DOHH2 (cell line): Measurements from ENCODE around the gene C2CD3.

Experiments
- H3F3A ChIP-seq: fragments of 200-600 bp; sonication (generic), shearing (Covaris generic); 2 replicates; pipeline ENCODE4 v1.6.0; 2016; ENCODE audit warnings: antibody characterized with exemption, mild to moderate bottlenecking; ENCODE audit not compliant: control insufficient read depth, insufficient read depth
- H3K27ac ChIP-seq: fragments of 200-600 bp; sonication (generic); 2 replicates; pipeline ENCODE4 v1.5.1; 2014; ENCODE audit warnings: low read depth, mild to moderate bottlenecking, low read length, moderate library complexity
- H3K27me3 ChIP-seq: fragments of 200-600 bp; sonication (generic); 2 replicates; pipeline ENCODE4 v1.6.1; 2014; ENCODE audit warnings: mild to moderate bottlenecking, low read length, mixed read lengths; ENCODE audit not compliant: control insufficient read depth
- H3K36me3 ChIP-seq: fragments of 200-600 bp; sonication (generic); 2 replicates; pipeline ENCODE4 v1.6.1; 2014; ENCODE audit warnings: mild to moderate bottlenecking, low read length, moderate library complexity, mixed read lengths; ENCODE audit not compliant: control insufficient read depth
- H3K4me1 ChIP-seq: fragments of 200-600 bp; sonication (generic); 2 replicates; pipeline ENCODE4 v1.6.1; 2014; ENCODE audit warnings: mild to moderate bottlenecking, low read length, mixed read lengths; ENCODE audit not compliant: control insufficient read depth
- H3K4me2 ChIP-seq: fragments of 200-600 bp; sonication (generic); 2 replicates; pipeline ENCODE4 v1.6.0; 2014; ENCODE audit warnings: mild to moderate bottlenecking, low read length, moderate library complexity
- H3K4me3 ChIP-seq: fragments of 200-600 bp; sonication (generic); 2 replicates; pipeline ENCODE4 v1.5.1; 2014; ENCODE audit warnings: mild to moderate bottlenecking, low read length, mixed read lengths
- H3K79me2 ChIP-seq: fragments of 200-600 bp; sonication (generic); 2 replicates; pipeline ENCODE4 v1.6.1; 2014; ENCODE audit warnings: mild to moderate bottlenecking, low read length, mixed read lengths; ENCODE audit not compliant: control insufficient read depth
- H3K9me2 ChIP-seq: fragments of 200-600 bp; sonication (generic); replicated peaks from 2 replicates; pipeline ENCODE4 v1.6.1; 2014; ENCODE audit warnings: mild to moderate bottlenecking, low read length, mixed read lengths; ENCODE audit not compliant: control insufficient read depth
- H3K9me3 ChIP-seq: fragments of 200-600 bp; sonication (generic); 2 replicates; pipeline ENCODE4 v1.6.1; 2014; ENCODE audit warnings: antibody characterized with exemption, low read length, mixed read lengths; ENCODE audit not compliant: control insufficient read depth, insufficient read depth
- H4K20me1 ChIP-seq: fragments of 200-600 bp; sonication (generic); 2 replicates; pipeline ENCODE4 v1.6.0; 2014; ENCODE audit warnings: low read depth, mild to moderate bottlenecking, antibody characterized with exemption, low read length, moderate library complexity; ENCODE audit not compliant: control insufficient read depth, insufficient read depth
- EZH2phosphoT487 ChIP-seq: fragments of 200-600 bp; sonication (generic); IDR thresholded peaks from 2 replicates; pipeline ENCODE4 v1.6.1; 2017; ENCODE audit warnings: borderline replicate concordance, mild to moderate bottlenecking, antibody characterized with exemption, low read length, moderate library complexity, mixed read lengths
- TF ChIP-seq, protein P1 (sequence below): fragments of 200-600 bp; sonication (generic); IDR thresholded peaks from one replicate; pipeline ENCODE4 v1.5.1; 2014; ENCODE audit warnings: antibody characterized with exemption, mild to moderate bottlenecking, low read depth, low read length; ENCODE audit not compliant: poor library complexity, severe bottlenecking

C2CD3 gene

DNA sequence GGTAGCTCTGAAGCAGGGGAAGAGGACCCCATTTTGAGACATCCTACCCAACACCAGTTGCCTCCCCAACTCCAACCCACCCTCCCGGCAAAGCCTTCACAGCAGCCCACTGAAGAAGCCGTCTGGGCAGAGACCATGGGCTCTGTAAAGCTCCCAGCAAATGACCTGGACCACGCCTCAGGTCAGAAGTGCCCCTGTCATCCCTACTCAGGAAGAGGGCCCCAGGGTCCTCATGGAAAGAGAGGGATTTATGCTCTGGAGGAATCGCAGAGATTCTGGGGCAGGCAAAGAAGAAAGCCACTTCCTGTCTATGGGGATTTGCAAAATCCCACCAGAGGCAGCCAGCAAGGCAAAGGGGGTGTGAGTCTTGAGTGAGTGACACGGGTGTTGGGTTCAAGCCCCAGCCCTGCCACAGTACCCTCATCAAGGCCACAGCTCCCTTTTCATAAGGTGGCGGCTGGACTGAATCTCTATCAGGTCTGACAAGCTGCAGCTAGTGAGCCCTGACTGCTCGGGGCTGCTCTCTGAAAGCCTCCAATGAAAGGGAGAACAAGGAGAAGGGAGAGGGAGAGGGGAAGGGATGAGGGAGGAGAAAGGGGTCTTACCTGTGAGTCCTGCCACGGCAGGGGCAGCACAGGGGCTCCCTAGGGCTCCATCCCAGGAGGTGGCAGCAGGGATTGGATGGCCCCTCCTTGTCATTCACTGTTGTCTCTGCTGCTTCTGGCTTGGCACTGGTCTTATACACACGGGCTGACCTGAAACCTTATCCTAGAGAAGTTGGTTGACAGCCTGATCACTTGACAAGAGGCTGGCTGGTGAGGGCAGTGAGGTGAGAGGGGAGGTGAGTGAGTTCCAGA is 162.2 kb downstream of the C2CD3 start, which contains the start of gene UCP3:
TSS of gene UCP3 (minus strand) at position 713 of the 857 bp plus-strand sequence. CDS start 2,043 bp downstream, outside the sequence.
- Histone ChIP-seq H3F3A (no peaks in the 10 kb centered on the region), H3K27ac (no peak within 1 kb of the TSS), H3K79me2 (no peaks in the 10 kb centered on the region), H4K20me1 (no peaks in the 10 kb centered on the region), H3K27me3 (no peaks in the 10 kb centered on the region), H3K4me3 (no peak within 1 kb of the TSS), H3K9me2 (no peaks in the 10 kb centered on the region), H3K4me2 (no peak within 1 kb of the TSS), H3K9me3 (no peaks in the 10 kb centered on the region), H3K4me1 (peaks cover 52% of the 10 kb centered on the region), H3K36me3 (peaks cover 4% of the 10 kb centered on the region)
- no peak for TF ChIP-seq EZH2phosphoT487
- TF ChIP-seq, protein P1, sequence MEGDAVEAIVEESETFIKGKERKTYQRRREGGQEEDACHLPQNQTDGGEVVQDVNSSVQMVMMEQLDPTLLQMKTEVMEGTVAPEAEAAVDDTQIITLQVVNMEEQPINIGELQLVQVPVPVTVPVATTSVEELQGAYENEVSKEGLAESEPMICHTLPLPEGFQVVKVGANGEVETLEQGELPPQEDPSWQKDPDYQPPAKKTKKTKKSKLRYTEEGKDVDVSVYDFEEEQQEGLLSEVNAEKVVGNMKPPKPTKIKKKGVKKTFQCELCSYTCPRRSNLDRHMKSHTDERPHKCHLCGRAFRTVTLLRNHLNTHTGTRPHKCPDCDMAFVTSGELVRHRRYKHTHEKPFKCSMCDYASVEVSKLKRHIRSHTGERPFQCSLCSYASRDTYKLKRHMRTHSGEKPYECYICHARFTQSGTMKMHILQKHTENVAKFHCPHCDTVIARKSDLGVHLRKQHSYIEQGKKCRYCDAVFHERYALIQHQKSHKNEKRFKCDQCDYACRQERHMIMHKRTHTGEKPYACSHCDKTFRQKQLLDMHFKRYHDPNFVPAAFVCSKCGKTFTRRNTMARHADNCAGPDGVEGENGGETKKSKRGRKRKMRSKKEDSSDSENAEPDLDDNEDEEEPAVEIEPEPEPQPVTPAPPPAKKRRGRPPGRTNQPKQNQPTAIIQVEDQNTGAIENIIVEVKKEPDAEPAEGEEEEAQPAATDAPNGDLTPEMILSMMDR = no peak

DNA sequence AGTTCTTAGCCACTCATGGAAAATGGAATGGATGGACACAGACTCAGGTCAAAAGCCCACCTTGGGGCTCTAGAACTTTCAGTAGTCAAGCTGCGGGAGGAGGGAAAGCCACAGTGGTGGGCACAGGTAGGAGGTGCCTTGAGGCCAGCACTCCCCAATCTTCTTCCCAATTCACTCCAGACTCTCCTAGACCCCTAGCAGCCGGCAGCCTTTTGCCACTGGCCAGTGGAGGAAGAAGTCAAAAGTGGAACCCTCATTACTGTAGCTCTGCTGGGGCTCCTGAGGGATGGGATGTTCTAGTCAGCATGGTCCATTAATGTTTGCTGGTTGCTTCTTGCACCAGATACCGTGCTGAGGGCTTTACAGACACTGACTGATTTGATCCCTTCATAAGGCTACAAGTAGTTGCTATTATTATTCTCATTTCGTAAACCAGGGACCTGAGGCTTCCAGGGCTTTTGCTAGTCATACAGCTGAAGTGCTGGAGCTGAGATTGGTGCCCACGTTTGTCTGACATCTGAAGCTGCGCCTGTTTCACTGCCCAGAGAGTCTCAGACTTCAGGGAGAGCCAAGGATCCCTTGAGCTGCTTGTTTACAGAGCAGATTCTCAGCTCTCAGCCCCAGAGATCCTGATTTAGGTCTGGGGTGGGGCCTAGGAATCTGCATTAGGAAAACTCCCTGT is 163.0 kb downstream of the C2CD3 start:
- H4K20me1 ChIP-seq = no peaks in the 10 kb centered on the region
- no peak overlapping the region for H3K4me3 ChIP-seq
- TF ChIP-seq, protein P1 = no peak
- TF ChIP-seq EZH2phosphoT487 = no peak
- no peak overlapping the region for H3K4me2 ChIP-seq
- H3K4me1 ChIP-seq = peaks cover 52% of the 10 kb centered on the region
- no peaks in the 10 kb centered on the region; the same call in 1 of the 2 replicates for H3K36me3 ChIP-seq
- H3K9me3 ChIP-seq = no peaks in the 10 kb centered on the region
- H3K9me2 ChIP-seq = no peaks in the 10 kb centered on the region
- no peaks in the 10 kb centered on the region for H3K79me2 ChIP-seq
- no peaks in the 10 kb centered on the region for H3F3A ChIP-seq
- no peak overlapping the region for H3K27ac ChIP-seq
- H3K27me3 ChIP-seq = no peaks in the 10 kb centered on the region

DNA sequence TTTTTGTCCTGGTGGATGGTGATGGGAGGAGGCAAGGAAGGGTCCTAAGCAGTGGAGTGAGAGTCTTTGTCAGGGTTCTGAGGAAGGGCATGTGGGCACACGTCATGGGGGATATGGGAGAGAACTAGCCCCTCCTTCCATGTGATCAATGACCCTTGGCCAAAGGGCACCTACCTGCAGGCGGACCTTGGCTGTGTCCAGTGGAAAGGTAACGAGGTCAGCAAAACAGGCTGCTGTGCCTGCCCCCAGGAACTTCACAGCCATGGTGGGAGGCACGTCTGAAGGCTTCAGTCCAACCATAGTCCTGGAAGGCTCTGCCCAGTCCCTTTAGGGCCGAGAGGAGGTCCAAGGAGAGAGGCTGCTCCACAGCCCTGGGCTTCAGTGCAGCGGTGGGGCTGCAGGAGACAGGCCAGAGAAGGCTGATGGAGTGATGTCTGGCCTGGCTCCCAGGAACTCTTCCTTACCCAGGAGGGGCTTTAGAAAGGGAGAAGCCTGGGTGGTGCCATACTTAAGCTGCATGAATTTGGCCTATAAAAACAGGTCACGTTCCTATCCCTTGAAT is 164.0 kb downstream of the C2CD3 start:
- Histone ChIP-seq H3F3A (no peaks in the 10 kb centered on the region), H3K36me3 (no peaks in the 10 kb centered on the region; the same call in 1 of the 2 replicates), H3K4me3 (no peak overlapping the region), H3K9me2 (no peaks in the 10 kb centered on the region), H3K79me2 (no peaks in the 10 kb centered on the region), H4K20me1 (no peaks in the 10 kb centered on the region), H3K27ac (no peak overlapping the region), H3K4me2 (no peak overlapping the region), H3K9me3 (no peaks in the 10 kb centered on the region), H3K4me1 (peaks cover 44% of the 10 kb centered on the region), H3K27me3 (no peaks in the 10 kb centered on the region)
- TF ChIP-seq, protein P1 = no peak
- no peak for TF ChIP-seq EZH2phosphoT487
